Keratinocyte (primary cell): Measurements from ENCODE around the gene OR11H1. TPM values are rescaled to one million over a fixed set of nuclear protein-coding genes. Genes with fewer than 3 reads are reported as not detected.
"Not testable (repeated sequence)": the region's sequence is repeated elsewhere in the genome, so short reads cannot be mapped to it uniquely, and the experiment has no call there.

Experiments used
- DNase-seq: peaks from one replicate; pipeline ENCODE4 v3.0.0-alpha.2; 2011; ENCODE audit warnings: low read depth, missing footprints, low spot score
- FAIRE-seq: peaks from 2 replicates; lab custom pipeline; 2011; peaks lifted over from hg19 to GRCh38; lab: Jason Lieb, UNC
- H2AFZ ChIP-seq: 2 replicates; pipeline ENCODE4 v1.6.0; 2012; ENCODE audit warnings: low read length, control low read depth, inconsistent platforms; ENCODE audit not compliant: control insufficient read depth
- H3K27ac ChIP-seq: 2 replicates; pipeline ENCODE4 v1.5.1; 2011; ENCODE audit warnings: low read length; ENCODE audit not compliant: control insufficient read depth, insufficient read depth
- H3K27me3 ChIP-seq: 3 replicates; pipeline ENCODE4 v1.6.0; 2011; ENCODE audit warnings: low read length; ENCODE audit not compliant: control insufficient read depth, insufficient read depth; ENCODE audit errors: extremely low read depth
- H3K36me3 ChIP-seq, 2 experiments: 2 replicates in 1 of 2; 3 replicates in 1 of 2; pipeline ENCODE4 v1.5.1; 2011; ENCODE audit warnings: low read length in 2 of 2, mild to moderate bottlenecking in 1 of 2; ENCODE audit not compliant: control insufficient read depth in 2 of 2, insufficient read depth in 2 of 2; ENCODE audit errors: extremely low read depth in 1 of 2
- H3K4me1 ChIP-seq: 3 replicates; pipeline ENCODE4 v1.5.1; 2011; ENCODE audit warnings: low read length; ENCODE audit not compliant: control insufficient read depth, insufficient read depth; ENCODE audit errors: extremely low read depth
- H3K4me2 ChIP-seq: 3 replicates; pipeline ENCODE4 v1.6.0; 2011; ENCODE audit warnings: low read depth, low read length; ENCODE audit not compliant: control insufficient read depth, insufficient read depth; ENCODE audit errors: extremely low read depth
- H3K4me3 ChIP-seq, 3 experiments: fragments of 200-600 bp in 1 of 3; sonication (generic) in 1 of 3; 2 replicates in 2 of 3; 3 replicates in 1 of 3; pipeline ENCODE4 v1.5.1; 2011 to 2016; ENCODE audit warnings: low read length in 3 of 3, mild to moderate bottlenecking in 3 of 3, control low read depth in 2 of 3, inconsistent platforms in 1 of 3, low read depth in 1 of 3, mixed read lengths in 1 of 3, mixed run types in 1 of 3, moderate library complexity in 1 of 3; ENCODE audit not compliant: control insufficient read depth in 2 of 3, insufficient read depth in 2 of 3; ENCODE audit errors: extremely low read depth in 1 of 3
- H3K79me2 ChIP-seq: 2 replicates; pipeline ENCODE4 v1.6.0; 2012; ENCODE audit warnings: low read length; ENCODE audit not compliant: control insufficient read depth, insufficient read depth
- H3K9ac ChIP-seq: 3 replicates; pipeline ENCODE4 v1.6.0; 2011; ENCODE audit warnings: low read length; ENCODE audit not compliant: control insufficient read depth, insufficient read depth; ENCODE audit errors: extremely low read depth
- H3K9me1 ChIP-seq: 3 replicates; pipeline ENCODE4 v1.6.0; 2011; ENCODE audit warnings: low read length; ENCODE audit not compliant: control insufficient read depth, insufficient read depth; ENCODE audit errors: extremely low read depth
- H3K9me3 ChIP-seq: 2 replicates; pipeline ENCODE4 v1.5.1; 2012; ENCODE audit warnings: low read depth, low read length; ENCODE audit not compliant: control insufficient read depth
- H4K20me1 ChIP-seq: 3 replicates; pipeline ENCODE4 v1.6.0; 2011; ENCODE audit warnings: low read length; ENCODE audit not compliant: control insufficient read depth, insufficient read depth; ENCODE audit errors: extremely low read depth
- dilution Hi-C: fragments of 300-500 bp; cut with MboI; formaldehyde crosslinking; loops from one replicate; pipeline ENCODE4 v1.7.0; 2020; ENCODE audit warnings: low sequenced_read_pairs; ENCODE audit not compliant: extremely low pct_ligation_motif_present
- polyA plus RNA-seq, 5 experiments: library from polyadenylated mRNA; depleted of rRNA in 3 of 5; stranded (reverse) in 3 of 5; stranded (forward) in 1 of 5; unstranded in 1 of 5; fragments of >200 nt; gene quantifications; 1 replicate in 1 of 5; 2 replicates in 3 of 5; 3 replicates in 1 of 5; pipeline versions ENCODE4 v1.2.1 to v1.2.3, GENCODE V29; 2011 to 2012; ENCODE audit warnings: missing spikeins in 2 of 5, low read depth in 1 of 5, low replicate concordance in 1 of 5

Gene OR11H1
- polyA plus RNA-seq, 1 donor (not counting 4 experiments of a cell fraction or from before 2014, with no cell fraction given) = not detected

DNA sequence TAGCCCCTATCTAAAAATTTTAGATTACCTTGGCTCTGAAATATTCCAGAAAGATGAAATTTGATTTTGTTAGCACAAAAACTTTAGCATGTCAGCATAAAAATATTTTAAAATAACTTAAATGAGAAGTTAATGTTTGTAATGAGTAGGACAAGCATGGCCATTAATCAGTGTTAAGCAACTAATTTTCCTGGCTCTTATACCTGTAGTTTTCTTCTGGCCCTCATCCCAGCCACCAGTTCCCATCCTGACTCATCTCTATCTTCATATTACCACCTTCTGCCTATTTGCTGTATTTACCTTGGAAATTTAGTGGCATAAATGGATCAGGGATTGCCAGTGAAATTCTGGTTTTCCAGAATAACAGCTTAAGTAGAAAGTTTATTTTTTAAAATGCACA is 37.1 kb downstream of the OR11H1 start:
- H3K79me2 ChIP-seq, DNase-seq, FAIRE-seq, H3K4me3 ChIP-seq, H3K27me3 ChIP-seq, H3K36me3 ChIP-seq, H3K4me1 ChIP-seq, H3K4me2 ChIP-seq, H3K9ac ChIP-seq, H4K20me1 ChIP-seq, H3K9me1 ChIP-seq, H3K27ac ChIP-seq, H2AFZ ChIP-seq, H3K9me3 ChIP-seq, dilution Hi-C loops: not testable (repeated sequence)

Other genes starting within 250 kb of the OR11H1 start
- gene POTEH, start 161.8 kb downstream of the OR11H1 start, polyA plus RNA-seq = not detected in 3 replicates